LNCaP clone FGC (cell line): ENCODE results near the gene THRB.
"Not testable (repeated sequence)": the region's sequence is repeated elsewhere in the genome, so short reads cannot be mapped to it uniquely, and the experiment has no call there.

Experiments
- DNase-seq: peaks from one replicate; pipeline ENCODE4 v3.0.0-alpha.2; 2011; ENCODE audit warnings: low read depth
- H3K4me3 ChIP-seq: 2 replicates; pipeline ENCODE4 v1.5.1; 2011; ENCODE audit warnings: mild to moderate bottlenecking, low read depth, low read length, control low read depth
- TF ChIP-seq, protein P1 (sequence below): IDR thresholded peaks from 2 replicates; pipeline ENCODE4 v1.5.1; 2012; ENCODE audit warnings: mild to moderate bottlenecking; ENCODE audit not compliant: control insufficient read depth, insufficient read depth; ENCODE audit errors: extremely low read depth

Gene THRB

GRCh38 chr3:24416224-24416623 lies 78.4 kb downstream of the THRB start:
- no peak overlapping the region for H3K4me3 ChIP-seq

DNA sequence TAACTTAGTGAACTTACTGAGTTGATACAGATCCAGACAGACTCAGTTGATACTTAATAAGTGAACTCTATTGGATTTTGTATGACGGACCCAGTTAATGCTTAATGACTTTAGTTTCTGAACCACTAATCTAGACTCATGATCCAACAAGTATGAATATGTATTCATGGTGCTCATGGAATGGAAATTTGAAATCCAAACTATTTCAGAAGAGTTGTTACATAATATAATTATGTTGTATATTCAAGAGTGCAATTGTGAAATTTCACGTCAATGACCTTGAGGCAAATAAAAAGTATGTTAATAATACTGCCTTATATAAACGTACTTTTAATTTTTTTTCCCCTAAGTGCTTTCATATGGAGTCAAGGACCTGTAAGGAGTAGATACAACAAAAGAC lies 78.8 kb downstream of the THRB start:
- DNase-seq, result no peak
- TF ChIP-seq, protein P1, sequence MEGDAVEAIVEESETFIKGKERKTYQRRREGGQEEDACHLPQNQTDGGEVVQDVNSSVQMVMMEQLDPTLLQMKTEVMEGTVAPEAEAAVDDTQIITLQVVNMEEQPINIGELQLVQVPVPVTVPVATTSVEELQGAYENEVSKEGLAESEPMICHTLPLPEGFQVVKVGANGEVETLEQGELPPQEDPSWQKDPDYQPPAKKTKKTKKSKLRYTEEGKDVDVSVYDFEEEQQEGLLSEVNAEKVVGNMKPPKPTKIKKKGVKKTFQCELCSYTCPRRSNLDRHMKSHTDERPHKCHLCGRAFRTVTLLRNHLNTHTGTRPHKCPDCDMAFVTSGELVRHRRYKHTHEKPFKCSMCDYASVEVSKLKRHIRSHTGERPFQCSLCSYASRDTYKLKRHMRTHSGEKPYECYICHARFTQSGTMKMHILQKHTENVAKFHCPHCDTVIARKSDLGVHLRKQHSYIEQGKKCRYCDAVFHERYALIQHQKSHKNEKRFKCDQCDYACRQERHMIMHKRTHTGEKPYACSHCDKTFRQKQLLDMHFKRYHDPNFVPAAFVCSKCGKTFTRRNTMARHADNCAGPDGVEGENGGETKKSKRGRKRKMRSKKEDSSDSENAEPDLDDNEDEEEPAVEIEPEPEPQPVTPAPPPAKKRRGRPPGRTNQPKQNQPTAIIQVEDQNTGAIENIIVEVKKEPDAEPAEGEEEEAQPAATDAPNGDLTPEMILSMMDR, result no peak
- H3K4me3 ChIP-seq, result no peak overlapping the region

More at GRCh38 chr3:24416224-24416623, 78.4 kb downstream of the THRB start:
- TF ChIP-seq, protein P1, result no peak
- peak; percentile 36 for DNase-seq

DNA sequence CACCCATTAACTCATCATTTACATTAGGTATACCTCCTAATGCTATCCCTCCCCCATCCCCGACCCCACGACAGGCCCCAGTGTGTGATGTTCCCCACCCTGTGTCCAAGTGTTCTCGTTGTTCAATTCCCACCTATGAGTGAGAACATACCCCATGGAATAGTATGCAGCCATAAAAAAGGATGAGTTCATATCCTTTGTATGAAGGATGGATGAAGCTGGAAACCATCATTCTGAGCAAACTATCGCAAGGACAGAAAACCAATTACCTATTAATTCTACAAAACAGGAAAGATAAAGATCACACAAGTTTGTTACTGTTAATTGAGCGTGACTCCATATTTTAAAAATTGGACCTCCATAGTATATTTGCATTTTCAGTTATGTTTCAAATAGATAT lies 81.0 kb downstream of the THRB start:
- H3K4me3 ChIP-seq, DNase-seq: not testable (repeated sequence)

- H3K4me3 ChIP-seq, result no peak overlapping the region
- TF ChIP-seq, protein P1, result no peak
- DNase-seq, result no peak
These were observed 83.8 kb downstream of the THRB start for GRCh38 chr3:24410860-24411259.

GRCh38 chr3:24407980-24408680 lies 86.5 kb downstream of the THRB start:
- DNase-seq, result no peak
- TF ChIP-seq, protein P1, result no peak
- H3K4me3 ChIP-seq, result no peak overlapping the region

GRCh38 chr3:24406900-24407299 lies 87.8 kb downstream of the THRB start:
- H3K4me3 ChIP-seq, result no peak overlapping the region
- TF ChIP-seq, protein P1, result no peak
- no peak for DNase-seq

GRCh38 chr3:24405057-24405456 lies 89.6 kb downstream of the THRB start:
- H3K4me3 ChIP-seq, result no peak overlapping the region
- TF ChIP-seq, protein P1, result no peak
- DNase-seq, result peak; percentile 91

DNA sequence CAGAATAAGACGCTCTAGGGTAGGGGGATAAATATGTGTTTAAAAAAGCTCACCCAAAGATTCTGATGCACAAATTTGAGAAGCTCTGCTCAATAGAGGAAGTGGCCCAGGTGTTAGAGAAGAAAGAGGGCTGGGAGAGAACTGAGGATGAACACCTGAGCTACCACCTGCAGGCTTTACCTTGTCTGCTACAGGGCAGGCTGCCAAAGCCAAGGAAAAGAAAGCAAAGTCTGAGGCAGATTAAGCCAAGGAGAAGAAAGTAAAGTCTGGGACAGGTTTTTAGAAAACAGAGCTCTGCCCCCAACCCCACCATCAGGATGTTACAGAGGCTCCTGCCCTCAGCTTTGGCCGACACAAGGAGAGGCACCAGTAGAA lies 92.9 kb downstream of the THRB start:
- TF ChIP-seq, protein P1, result no peak
- no peak overlapping the region for H3K4me3 ChIP-seq

More for the DNA sequence above, 92.9 kb downstream of the THRB start:
- no peak for DNase-seq
